ENCODE data around the gene ZNF468.
A peak's percentile ranks its signal among the peaks of the same experiment; 100 is the strongest.
"Not testable (repeated sequence)": the region's sequence is repeated elsewhere in the genome, so short reads cannot be mapped to it uniquely, and the experiment has no call there.

ZNF468 gene

DNA sequence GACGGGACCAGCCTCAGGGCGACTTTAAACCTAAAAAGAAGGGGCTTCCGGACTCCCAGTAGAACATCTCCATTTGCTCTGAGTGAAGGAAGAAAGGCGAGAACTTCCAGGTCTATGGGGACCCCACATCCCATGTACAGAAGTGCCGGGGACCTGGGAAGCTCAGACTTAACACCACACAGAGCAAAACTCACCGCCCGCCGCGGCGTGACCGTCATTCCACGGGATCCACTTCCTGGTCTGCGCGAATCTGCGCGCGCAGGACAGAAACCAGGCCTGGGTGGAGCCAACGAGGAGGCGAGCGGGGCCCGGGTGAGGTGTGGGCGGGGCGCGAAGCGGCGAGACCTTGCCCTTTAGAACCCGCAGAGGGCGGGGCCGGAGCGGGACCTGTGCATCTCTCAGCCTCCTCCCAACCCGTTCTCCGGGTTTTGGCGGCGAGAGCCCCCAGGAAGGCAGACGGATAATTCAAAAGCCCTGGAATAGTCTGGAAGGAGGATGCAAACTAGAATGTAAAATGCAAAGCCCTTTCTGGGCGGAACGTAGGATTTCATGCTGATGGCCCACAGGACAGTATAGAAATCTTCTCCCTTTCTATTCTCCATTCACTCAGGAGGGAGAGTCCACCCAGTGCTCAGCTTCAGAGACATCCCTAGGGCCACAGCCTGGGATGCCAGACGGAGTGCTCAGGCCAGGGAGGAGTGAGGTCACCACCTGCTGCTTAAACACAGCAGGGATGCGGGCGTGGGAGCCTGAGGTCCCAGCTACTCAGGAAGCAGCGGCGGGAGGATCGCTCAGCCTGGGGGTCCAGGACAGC is at the start of gene ZNF468:
Gene ZNF468 (minus strand): TSS at position 242 of the 814 bp plus-strand sequence. CDS start 3,347 bp downstream, outside the sequence.
- peak; percentile 16 for DNase-seq (ENCODE audit: low read depth, low spot score)

DNA sequence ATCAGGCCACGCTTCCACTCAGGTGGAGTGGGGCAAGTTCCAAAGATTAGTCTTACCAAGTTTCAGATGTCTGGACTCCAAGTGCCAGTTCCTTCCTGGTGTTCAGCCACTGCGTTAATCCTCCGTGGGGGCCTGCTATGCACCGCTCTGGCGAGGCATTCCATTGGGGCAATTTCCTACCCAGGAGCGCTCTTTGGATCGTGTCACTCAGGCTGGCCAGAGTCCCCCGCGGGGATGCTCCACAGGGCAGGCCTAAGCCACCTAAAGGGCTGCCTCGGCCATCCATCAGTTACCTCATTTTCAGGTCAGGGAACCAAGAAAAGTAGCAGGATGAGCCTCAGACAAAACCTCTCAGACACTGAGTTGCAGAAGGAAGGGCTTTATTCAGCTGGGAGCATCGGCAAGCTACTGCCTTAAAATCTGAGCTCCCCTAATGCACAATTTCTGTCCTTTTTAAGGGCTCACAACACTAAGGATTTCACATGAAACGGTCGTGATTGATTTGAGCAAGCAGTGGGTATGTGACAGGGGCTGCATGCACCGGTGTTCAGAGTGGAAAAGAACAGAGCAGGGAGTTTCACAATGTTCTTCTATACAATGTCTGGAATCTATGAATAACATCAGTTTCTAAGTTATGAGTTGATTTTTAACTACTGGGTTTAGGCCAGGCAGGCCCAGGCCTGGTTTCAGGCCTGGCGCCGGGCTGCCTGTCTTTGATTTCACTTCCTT is 46.8 kb upstream of the ZNF468 start:
- DNase-seq (ENCODE audit: low read depth, low spot score): not testable (repeated sequence)

DNA sequence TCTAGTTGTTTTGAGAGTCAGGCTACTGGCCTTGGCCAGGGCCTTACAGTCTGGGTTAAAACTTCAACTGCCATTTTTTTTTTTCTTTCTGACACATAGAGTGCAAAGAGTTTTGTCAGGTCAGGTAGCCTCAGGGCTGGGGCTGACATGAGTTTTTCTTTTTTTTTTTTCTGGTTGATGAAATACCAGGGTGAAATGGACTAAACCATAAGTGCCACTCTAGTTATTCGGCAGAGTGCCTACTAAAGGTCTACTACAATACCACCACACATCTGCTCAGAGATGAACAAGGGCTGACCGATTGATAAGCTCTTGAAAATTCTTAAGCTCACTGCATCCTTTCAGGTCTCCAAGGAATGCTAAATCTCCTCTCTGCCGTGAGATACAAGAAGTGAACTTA is 44.4 kb upstream of the ZNF468 start:
- no peak for DNase-seq (ENCODE audit: low read depth, low spot score)

DNA sequence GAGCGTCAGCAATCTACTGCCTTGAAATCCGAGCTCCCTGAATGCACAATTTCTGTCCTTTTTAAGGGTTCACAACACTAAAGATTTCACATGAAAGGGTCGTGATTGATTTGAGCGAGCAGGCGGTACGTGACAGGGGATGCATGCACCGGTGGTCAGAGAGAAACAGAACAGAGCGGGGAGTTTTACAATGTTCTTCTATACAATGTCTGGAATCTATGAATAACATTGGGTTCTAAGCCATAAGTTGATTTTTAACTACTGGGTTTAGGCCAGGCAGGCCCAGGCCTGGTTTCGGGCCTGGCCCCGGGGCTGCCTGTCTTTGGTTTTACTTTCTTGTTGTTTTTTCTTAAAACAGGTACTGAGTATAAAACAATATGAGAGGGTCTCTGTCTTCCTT is 41.2 kb upstream of the ZNF468 start:
- DNase-seq (ENCODE audit: low read depth, low spot score): not testable (repeated sequence)

DNA sequence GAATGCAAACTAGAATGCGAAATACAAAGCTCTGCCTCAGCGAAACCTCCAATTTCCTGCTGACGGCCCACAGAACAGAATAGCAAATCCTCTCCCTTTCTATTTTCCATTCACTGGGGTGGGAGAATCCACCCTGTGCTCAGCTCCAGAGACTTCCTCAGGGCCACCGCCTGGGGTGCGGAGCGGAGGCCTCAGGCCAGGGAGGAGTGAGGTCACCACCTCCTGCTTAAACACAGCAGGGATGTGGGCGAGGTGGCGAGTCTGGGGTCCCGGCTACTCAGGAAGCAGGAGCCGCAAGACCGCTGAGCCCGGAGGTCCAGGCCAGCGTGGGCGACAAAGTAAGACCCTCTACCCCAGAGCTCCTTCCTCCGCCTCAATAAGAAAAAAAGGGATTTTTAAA is 40.7 kb upstream of the ZNF468 start:
- no peak for DNase-seq (ENCODE audit: low read depth, low spot score)

DNA sequence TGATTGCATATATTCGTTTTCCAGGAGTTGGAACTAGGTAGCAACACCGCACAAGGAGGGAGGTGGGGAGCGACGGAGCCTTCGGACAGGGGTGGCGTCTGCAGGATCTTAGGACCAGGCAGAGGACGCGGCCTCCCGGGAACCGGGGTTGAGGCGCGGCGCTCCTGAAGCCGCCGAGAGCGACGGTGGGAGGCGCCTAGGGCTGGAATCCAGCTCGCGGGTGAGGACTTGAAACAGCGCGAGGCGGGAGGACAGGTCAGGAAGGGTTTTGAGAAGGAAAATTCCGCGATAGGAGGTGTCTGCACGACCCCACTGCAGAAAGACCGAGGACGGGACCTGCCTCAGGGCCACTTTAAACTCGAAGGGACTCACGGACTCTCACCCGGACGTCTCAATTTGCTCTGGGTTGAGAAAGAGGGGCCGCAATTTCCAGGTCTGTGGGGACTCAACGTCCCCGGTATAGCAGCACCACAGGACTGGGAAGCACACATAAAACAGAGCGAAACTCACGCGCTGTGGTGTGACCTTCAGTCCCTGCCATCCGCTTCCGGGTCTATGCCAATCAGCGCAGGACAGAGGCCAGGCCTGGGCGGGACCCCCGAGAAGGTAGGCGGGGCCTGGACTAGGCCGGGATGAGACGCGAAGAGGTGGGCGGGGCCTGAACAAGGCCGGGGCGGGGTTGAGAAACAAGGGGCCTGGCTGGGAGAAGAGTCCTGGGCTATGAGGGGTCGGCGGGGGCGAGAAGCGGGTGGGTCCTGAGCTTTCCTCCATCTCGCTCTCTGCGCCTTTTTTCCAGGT is 39.9 kb upstream of the ZNF468 start, which contains the start of gene ZNF320:
Gene ZNF320 (minus strand): TSS at position 498 of the 798 bp plus-strand sequence. CDS start 7,380 bp downstream, outside the sequence.
- DNase-seq (ENCODE audit: low read depth, low spot score): peak; percentile 89

DNA sequence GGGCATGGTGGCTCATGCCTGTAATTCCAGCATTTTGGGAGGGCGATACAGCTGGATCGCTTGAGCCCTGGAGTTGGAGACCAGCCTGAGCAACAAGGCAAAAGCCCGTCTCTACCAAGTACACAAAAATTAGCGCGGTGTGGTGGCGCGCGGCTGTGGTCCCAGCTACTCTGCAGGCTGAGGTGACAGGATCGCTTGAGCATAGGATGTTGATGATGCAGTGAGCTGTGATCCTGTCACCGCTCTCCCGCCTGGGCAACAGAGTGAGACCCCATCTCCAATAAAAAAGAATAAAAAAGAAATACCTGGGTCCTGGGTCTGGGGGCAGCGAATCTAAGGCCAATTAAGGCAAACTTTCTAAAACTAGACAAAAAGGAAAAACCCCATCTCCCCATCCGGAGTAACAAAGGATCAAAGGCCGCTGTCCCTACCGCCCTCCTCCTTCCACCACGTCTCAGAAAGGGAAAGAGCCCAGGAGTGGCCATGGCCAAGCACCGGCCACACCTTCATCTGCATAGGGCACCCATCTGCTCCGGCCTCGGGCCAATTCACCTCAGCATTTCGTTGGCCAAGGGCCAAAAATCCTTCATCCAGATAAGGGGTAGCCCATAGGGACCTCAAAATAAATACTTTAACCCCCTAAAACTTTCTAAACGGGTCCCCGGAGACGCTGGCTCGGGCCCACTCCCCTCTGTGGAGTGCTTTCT is 39.2 kb upstream of the ZNF468 start:
- DNase-seq (ENCODE audit: low read depth, low spot score): no peak

DNA sequence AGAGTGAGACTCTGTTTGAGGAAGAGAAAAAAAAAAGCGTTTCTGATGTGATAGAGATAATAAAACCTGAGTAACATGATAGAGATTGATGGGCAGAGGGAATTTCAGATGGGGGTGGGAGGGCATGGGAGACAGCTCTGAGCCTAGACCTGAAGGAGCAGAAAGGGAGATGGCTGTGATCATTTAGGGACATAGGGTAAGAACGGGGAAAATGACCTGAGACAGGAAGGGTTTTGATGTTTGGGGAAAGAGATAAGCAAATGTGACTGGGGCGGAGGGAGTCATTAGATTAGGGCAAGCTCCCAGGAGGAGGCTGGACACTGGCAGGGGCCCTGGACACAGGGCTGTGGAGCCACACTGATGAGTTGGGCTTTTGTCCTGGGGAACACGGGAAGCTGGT is 33.9 kb upstream of the ZNF468 start:
- no peak for DNase-seq (ENCODE audit: low read depth, low spot score)

DNA sequence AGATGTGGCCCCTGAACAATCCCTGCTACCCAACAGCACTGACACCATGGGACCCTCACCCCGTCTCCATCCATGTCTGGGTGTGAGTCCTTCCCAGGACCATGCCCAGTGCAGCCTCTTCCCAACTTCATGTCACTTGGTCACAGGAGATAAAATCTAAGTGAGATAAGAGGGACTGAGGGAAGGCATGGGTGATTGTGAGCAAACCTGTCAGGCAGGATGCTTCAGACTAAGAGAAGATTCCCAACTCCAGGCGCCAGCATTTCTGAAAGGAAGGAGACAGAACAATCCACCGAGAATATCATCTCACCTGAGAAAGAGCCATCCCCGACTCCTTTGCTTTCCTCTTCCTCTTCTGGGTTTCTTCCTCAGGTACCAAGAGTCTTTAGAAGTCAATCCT is 32.5 kb upstream of the ZNF468 start:
- no peak for DNase-seq (ENCODE audit: low read depth, low spot score)

DNA sequence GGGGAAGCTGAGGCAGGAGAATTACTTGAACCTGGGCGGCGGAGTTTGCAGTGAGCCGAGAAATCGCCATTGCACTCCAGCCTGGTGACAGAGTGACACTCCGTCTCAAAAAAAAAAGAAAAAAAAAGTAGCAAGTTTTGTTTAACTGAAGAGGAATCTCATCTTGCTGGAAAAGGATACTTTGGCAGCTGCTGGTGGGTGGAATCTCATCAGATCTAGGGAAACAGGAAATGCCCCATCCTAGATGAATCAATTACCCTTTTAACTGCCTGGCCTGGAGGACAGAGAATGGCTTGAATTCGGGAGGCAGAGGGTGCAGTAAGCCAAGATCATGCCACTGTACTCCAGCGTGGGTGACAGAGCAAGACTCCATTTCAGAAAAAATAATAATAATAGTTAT is 31.7 kb upstream of the ZNF468 start:
- DNase-seq (ENCODE audit: low read depth, low spot score): no peak

DNA sequence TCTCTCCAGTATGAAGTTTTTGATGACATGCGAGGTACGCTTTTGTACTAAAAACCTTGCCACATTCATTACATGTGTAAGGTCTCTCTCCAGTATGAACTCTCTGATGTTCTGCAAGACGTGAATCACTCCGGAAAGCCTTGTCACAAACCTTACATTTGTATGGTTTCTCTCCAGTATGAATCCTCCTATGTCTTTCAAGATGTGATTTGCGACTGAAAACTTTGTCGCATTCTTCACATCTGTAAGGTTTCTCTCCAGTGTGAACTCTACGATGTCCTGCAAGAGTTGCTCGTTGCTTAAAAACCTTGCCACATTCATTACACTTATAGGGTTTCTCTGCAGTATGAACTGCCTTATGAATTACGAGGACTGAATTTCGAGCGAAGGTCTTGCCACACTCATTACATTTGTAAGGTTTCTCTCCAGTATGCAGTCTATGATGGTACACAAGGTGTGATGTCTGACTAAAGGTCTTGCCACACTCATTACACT is 23.5 kb upstream of the ZNF468 start:
- DNase-seq (ENCODE audit: low read depth, low spot score): no peak

DNA sequence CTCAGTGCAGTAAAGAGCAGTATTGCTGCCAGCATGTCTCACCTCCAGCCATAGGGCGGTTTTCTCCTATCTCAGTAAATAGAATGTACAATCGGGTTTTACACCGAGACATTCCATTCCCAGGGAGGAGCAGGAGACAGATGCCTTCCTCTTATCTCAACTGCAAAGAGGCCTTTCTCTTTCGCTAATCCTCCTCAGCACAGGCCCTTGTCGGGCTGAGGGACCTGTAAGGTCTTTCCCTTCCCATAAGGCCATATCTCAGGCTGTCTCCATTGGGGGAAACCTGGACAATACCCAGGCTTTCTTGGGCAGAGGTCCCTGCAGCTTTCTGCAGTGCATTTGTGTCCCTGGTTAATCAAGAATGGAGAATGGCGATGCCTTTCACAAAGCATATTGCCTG is 15.6 kb upstream of the ZNF468 start:
- not testable (repeated sequence) for DNase-seq (ENCODE audit: low read depth, low spot score)

DNA sequence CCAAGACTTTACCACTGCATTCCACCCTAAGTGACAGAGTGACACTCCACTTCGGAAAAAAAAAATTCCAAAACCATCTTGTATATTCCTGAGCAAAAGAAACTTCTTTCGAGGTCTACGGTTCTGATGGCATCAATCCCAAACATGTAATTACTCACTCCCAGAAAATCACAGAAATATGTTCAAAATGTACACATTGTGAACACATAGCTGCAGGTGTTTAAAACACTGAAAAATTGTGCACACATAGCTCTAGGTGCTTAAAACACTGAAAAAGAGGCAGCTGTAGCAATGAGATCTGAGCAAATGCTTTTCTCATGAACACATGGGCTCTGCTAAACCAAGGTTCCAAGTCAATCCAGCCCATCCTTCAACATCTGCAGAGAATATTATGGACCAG is 14.0 kb upstream of the ZNF468 start:
- DNase-seq (ENCODE audit: low read depth, low spot score): no peak

DNA sequence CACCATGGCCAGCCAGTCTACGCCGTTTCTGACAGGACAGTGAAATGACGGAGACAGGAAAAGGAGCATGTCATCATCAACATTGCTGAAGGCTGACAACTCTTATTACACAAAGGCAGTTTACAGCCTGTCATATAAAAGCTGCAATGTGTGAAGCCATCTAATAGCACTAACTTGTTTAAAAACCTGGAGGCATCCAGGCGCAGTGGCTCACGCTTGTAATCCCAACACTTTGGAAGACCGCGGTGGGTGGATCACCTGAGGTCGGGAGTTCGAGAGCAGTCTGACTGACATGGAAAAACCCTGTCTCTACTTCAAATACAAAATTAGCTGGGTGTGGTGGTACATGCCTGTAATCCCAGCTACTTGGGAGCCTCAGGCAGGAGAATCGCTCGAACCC is 10.6 kb upstream of the ZNF468 start:
- DNase-seq (ENCODE audit: low read depth, low spot score): not testable (repeated sequence)

DNA sequence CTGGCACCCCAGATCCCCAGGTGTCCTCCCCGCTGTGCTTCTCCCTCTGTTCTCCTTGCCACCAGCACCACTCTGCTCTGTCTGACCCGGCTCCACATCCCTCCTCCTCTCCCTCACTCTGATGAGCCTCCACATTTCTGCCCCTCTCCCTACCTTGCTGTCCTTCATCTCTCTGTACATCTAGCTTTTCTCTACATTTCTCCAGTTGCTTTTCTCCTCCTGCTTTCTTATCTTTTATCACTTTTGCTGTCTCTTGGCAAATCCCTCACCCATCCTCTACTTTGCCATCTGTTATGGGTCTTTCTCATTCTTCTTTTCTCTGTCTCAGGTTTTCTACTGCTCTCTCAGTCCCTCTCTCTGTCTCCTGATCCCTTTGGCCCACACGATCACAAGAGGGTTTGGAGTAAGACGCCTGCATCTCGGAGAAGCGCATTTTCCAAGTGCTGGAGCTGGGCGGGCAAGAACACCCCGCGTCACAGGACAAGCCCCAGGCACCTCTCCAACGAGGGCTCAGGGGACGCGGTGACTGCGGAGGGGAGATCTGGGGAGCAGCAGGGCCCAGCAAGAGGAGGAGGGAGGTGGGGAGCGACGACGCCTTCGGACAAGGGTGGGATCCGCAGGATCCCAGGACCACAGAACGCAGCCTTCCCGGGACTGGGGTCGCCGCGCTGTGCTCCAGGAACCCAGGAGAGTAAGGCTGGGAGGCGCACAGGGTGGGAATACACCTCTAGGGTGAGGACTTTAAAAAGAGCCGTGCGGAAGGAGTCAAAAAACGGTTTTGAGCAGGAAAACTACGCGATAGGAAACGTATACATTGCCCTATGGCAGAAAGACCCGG is 660 bp downstream of the ZNF468 start:
- DNase-seq (ENCODE audit: low read depth, low spot score): not testable (repeated sequence)

DNA sequence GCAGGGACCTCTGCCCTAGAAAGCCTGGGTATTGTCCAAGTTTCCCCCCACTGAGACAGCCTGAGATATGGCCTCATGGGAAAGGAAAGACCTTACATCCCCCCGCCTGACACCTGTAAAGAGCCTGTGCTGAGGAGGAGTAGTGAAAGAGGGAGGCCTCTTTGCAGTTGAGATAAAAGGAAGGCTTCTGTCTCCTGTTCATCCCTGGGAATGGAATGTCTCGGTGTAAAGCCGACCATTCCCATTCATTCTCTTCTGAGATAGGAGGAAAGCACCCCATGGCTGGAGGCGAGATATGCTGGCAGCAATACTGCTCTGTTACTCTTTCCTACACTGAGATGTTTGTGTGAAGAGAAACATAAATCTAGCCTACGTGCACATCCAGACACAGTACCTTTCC is 10.1 kb downstream of the ZNF468 start:
- DNase-seq (ENCODE audit: low read depth, low spot score): not testable (repeated sequence)

DNA sequence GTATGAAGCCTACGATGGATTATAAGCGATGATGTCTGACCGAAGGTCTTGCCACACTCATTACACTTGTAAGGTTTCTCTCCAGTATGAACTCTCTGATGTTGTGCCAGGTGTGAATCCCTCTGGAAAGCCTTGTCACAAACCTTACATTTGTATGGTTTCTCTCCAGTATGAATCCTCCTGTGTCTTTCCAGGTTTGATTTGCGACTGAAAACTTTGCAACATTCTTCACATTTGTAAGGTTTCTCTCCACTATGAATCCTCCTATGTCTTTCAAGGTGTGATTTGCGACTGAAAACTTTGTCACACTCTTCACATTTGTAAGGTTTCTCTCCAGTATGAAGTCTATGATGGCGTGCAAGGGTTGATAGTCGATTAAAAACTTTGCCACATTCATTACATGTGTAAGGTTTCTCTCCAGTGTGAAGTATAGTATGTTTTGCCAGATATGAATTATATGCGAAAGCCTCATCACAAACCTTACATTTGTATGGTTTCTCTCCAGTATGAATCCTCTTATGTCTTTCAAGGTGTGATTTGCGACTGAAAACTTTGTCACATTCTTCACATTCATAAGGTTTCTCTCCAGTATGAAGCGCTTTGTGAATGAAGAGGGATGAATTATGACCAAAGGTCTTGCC is 16.5 kb downstream of the ZNF468 start:
- DNase-seq (ENCODE audit: low read depth, low spot score): not testable (repeated sequence)

DNA sequence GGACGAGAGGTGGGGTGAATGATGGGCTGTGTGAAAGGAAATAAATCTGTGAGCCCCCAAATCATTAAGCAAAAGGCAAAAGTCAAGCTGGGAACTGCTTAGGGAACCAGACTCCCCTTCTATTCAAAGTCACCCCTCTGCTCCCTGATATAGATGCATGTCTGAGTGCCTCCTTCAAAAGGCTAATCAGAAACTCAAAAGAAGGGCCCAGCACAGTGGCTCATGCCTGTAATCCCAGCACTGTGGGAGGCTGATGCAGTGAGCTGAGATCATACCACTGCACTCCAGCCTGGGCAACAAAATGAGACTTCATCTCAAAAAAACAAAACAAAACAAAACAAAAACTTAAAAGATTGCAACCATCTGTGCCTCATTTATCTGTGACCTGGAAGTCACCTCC is 23.1 kb downstream of the ZNF468 start:
- DNase-seq (ENCODE audit: low read depth, low spot score): not testable (repeated sequence)

DNA sequence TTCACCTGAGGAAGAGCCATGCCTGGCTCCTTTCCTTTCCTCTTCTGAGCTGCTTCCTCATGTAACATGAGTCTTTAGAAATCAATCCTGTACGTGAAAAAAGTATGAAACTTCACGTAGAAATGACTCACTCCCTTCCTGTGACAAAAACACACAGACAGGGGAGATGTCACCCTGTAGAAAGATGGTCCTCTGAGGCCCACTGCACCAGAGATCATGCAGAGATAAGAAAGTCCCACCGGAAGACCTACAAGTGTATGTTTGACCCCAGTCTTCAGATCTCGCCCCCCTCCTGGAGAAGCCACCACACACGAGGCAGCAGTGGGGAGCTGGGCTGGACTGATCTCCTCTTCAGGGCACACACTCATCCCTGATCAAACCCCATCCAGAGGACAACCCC is 23.9 kb downstream of the ZNF468 start:
- DNase-seq (ENCODE audit: low read depth, low spot score): not testable (repeated sequence)

DNA sequence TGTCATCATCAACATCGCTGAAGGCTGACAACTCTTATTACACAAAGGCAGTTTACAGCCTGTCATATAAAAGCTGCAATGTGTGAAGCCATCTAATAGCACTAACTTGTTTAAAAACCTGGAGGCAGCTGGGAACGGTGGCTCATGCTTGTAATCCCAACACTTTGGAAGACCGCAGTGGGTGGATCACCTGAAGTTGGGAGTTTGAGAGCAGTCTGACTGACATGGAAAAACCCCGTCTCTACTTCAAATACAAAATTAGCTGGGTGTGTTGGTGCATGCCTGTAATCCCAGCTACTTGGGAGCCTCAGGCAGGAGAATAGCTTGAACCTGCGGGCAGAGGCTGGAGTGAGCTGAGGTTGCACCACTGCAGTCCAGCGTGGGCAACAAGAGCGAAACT is 27.6 kb downstream of the ZNF468 start:
- not testable (repeated sequence) for DNase-seq (ENCODE audit: low read depth, low spot score)

Data from activated naive CD8-positive, alpha-beta T cell treated with anti-CD3 and anti-CD28 coated beads, Interleukin-2, amount 50 U/mL, for 16 hours (primary cell).